ENCODE results near the gene SLC6A4. TPM values are rescaled to one million over a fixed set of nuclear protein-coding genes. Genes with fewer than 3 reads are reported as not detected.

The SLC6A4 gene
- total RNA-seq, 1 experiment from 2014 or later, result 0.02 TPM

GRCh38 chr17:30196504-30196903, 39.0 kb downstream of the SLC6A4 start:
- no CpG with 5 or more reads among the region's 3 CpGs for WGBS (ENCODE audit: extremely low coverage, insufficient read length, low lambda C conversion rate)
- Mint-ChIP-seq H3K9me3 (no peaks in the 10 kb centered on the region), H3K4me3 (no peak overlapping the region), H3K27me3 (ENCODE audit: low read depth) (no peaks in the 10 kb centered on the region), H3K4me1 (no peaks in the 10 kb centered on the region), H3K27ac (no peak overlapping the region), H3K36me3 (ENCODE audit: insufficient read depth in 1 of 3, low read depth in 3 of 3) (no peaks in the 10 kb centered on the region)
- Histone ChIP-seq H4K5ac (ENCODE audit: insufficient read length, low read depth, low read length) (no peak overlapping the region), H3K79me2 (ENCODE audit: insufficient read depth, low read length) (no peaks in the 10 kb centered on the region), H3K27me3 (ENCODE audit: insufficient read depth, low read length) (no peaks in the 10 kb centered on the region), H3T11ph (ENCODE audit: low read length) (no peak overlapping the region), H3K23me2 (ENCODE audit: insufficient read length, low read depth, low read length, poor library complexity, severe bottlenecking) (no peaks in the 10 kb centered on the region), H3K18ac (ENCODE audit: insufficient read length, low read depth, low read length) (no peak overlapping the region), H3K23ac (ENCODE audit: insufficient read length, low read depth, low read length) (no peak overlapping the region), H4K8ac (replicated peaks; ENCODE audit: insufficient read length, low read depth, low read length) (no peak overlapping the region), H2BK5ac (ENCODE audit: insufficient read length, low read length) (no peak overlapping the region), H2AK5ac (ENCODE audit: insufficient read length, low read length) (no peak overlapping the region), H3K4me1 (ENCODE audit: insufficient read depth, low read length) (no peaks in the 10 kb centered on the region), H4K20me1 (ENCODE audit: control insufficient read depth, insufficient read depth, insufficient read length) (no peaks in the 10 kb centered on the region), H2BK20ac (ENCODE audit: low read depth, low read length, poor library complexity, severe bottlenecking) (no peak overlapping the region), H2BK120ac (ENCODE audit: low read depth, low read length, poor library complexity, severe bottlenecking) (no peak overlapping the region), H3K14ac (ENCODE audit: insufficient read depth, low read length) (no peak overlapping the region), H2BK12ac (ENCODE audit: insufficient read length, low read depth, low read length) (no peak overlapping the region), H3K9ac (ENCODE audit: extremely low read depth, insufficient read length, low read length) (no peak overlapping the region), H3K27ac (ENCODE audit: insufficient read length, low read depth, low read length) (no peak overlapping the region), H3K79me1 (ENCODE audit: insufficient read depth, low read depth, low read length, poor library complexity, severe bottlenecking) (no peaks in the 10 kb centered on the region), H2AFZ (ENCODE audit: low read length) (no peak overlapping the region), H3K9me3 (ENCODE audit: control insufficient read depth, low read depth, low read length) (no peaks in the 10 kb centered on the region), H2BK15ac (ENCODE audit: low read depth, low read length) (no peak overlapping the region), H3K4me2 (ENCODE audit: insufficient read depth, insufficient read length, low read length) (no peak overlapping the region), H3K56ac (ENCODE audit: insufficient read length, low read depth, low read length) (no peak overlapping the region), H4K91ac (ENCODE audit: insufficient read length, low read depth, low read length) (no peak overlapping the region), H3K4ac (ENCODE audit: low read depth, low read length) (no peak overlapping the region)
- no peak for DNase-seq
- TF ChIP-seq CTCF (conservative IDR thresholded peaks at IDR 0.05), result no peak

Measured in H9 (cell line).